ENCODE measurements around the gene HOXA7.

DNA sequence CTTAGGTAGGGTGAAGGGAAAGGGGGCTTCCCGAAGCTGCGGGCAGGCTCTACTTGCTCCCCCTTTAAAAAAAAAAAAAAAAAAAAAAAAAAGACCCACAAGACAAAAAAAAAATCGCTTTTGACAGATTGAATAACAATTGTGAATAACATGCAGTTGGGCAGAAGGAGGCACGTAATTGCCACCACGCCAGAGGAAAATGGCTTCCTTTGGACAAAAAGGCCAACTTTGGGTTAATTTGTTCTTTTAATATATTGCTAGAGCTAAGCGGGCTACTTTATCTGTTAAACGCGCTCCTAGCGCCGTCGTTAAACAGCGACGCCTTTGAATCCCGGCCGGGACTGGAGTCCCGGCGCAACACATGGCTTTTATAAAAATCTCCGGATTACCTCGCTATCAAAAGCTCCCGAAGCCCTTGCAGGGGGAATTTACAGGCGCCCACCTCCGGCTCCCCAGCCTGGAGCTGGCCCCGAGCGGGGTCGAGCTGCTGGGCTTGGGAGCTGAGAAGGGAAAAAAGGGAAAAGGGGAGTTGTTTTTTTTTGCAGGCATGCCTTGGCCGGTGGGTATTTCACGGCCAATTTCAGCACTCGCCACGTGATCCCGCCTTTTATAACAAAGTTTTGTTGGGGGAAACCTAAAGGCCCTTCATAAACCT lies 27.3 kb upstream of the HOXA7 start:
- TF ChIP-seq, protein P1, sequence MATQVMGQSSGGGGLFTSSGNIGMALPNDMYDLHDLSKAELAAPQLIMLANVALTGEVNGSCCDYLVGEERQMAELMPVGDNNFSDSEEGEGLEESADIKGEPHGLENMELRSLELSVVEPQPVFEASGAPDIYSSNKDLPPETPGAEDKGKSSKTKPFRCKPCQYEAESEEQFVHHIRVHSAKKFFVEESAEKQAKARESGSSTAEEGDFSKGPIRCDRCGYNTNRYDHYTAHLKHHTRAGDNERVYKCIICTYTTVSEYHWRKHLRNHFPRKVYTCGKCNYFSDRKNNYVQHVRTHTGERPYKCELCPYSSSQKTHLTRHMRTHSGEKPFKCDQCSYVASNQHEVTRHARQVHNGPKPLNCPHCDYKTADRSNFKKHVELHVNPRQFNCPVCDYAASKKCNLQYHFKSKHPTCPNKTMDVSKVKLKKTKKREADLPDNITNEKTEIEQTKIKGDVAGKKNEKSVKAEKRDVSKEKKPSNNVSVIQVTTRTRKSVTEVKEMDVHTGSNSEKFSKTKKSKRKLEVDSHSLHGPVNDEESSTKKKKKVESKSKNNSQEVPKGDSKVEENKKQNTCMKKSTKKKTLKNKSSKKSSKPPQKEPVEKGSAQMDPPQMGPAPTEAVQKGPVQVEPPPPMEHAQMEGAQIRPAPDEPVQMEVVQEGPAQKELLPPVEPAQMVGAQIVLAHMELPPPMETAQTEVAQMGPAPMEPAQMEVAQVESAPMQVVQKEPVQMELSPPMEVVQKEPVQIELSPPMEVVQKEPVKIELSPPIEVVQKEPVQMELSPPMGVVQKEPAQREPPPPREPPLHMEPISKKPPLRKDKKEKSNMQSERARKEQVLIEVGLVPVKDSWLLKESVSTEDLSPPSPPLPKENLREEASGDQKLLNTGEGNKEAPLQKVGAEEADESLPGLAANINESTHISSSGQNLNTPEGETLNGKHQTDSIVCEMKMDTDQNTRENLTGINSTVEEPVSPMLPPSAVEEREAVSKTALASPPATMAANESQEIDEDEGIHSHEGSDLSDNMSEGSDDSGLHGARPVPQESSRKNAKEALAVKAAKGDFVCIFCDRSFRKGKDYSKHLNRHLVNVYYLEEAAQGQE (IDR thresholded peaks at IDR 0.05; ENCODE audit: unreplicated experiment) = no peak
- TF ChIP-seq, protein P2, sequence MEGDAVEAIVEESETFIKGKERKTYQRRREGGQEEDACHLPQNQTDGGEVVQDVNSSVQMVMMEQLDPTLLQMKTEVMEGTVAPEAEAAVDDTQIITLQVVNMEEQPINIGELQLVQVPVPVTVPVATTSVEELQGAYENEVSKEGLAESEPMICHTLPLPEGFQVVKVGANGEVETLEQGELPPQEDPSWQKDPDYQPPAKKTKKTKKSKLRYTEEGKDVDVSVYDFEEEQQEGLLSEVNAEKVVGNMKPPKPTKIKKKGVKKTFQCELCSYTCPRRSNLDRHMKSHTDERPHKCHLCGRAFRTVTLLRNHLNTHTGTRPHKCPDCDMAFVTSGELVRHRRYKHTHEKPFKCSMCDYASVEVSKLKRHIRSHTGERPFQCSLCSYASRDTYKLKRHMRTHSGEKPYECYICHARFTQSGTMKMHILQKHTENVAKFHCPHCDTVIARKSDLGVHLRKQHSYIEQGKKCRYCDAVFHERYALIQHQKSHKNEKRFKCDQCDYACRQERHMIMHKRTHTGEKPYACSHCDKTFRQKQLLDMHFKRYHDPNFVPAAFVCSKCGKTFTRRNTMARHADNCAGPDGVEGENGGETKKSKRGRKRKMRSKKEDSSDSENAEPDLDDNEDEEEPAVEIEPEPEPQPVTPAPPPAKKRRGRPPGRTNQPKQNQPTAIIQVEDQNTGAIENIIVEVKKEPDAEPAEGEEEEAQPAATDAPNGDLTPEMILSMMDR (conservative IDR thresholded peaks at IDR 0.05; ENCODE audit: low read depth in 2 of 2) = no peak

All from GM23338 (cell line).